ENCODE measurements around the gene MXRA8. TPM values are rescaled to one million over a fixed set of nuclear protein-coding genes. Genes with fewer than 3 reads are reported as not detected.
"Not testable (repeated sequence)": the region's sequence is repeated elsewhere in the genome, so short reads cannot be mapped to it uniquely, and the experiment has no call there.

Gene MXRA8, protein sequence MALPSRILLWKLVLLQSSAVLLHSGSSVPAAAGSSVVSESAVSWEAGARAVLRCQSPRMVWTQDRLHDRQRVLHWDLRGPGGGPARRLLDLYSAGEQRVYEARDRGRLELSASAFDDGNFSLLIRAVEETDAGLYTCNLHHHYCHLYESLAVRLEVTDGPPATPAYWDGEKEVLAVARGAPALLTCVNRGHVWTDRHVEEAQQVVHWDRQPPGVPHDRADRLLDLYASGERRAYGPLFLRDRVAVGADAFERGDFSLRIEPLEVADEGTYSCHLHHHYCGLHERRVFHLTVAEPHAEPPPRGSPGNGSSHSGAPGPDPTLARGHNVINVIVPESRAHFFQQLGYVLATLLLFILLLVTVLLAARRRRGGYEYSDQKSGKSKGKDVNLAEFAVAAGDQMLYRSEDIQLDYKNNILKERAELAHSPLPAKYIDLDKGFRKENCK
- 346 TPM for polyA plus RNA-seq
- long read RNA-seq, donor 1, transcript MXRA8-201 (10 exons, 2,273 nt) = major isoform, 36 of 56 reads
- long read RNA-seq, donor 1, partial matches to known transcripts = 10 of 56 reads
- long read RNA-seq, donor 1, other reads (novel, unspliced or antisense) = 6 of 56 reads
- long read RNA-seq, donor 2, transcript MXRA8-201 (10 exons, 2,273 nt) = major isoform, 63 of 115 reads
- long read RNA-seq, donor 2, partial matches to known transcripts = 12 of 115 reads
- long read RNA-seq, donor 2, other reads (novel, unspliced or antisense) = 34 of 115 reads
- long read RNA-seq, donor 3 = 0 reads
- long read RNA-seq, donor 4, transcript MXRA8-201 (10 exons, 2,273 nt) = major isoform, 6 of 9 reads
- long read RNA-seq, donor 4, partial matches to known transcripts = 0 of 9 reads
- long read RNA-seq, donor 4, other reads (novel, unspliced or antisense) = 0 of 9 reads
- long read RNA-seq, donor 5, transcript MXRA8-201 (10 exons, 2,273 nt) = major isoform, 21 of 27 reads
- long read RNA-seq, donor 5, partial matches to known transcripts = 5 of 27 reads
- long read RNA-seq, donor 5, other reads (novel, unspliced or antisense) = 0 of 27 reads
- long read RNA-seq, donor 6, transcript MXRA8-201 (10 exons, 2,273 nt) = major isoform, 55 of 108 reads
- long read RNA-seq, donor 6, partial matches to known transcripts = 23 of 108 reads
- long read RNA-seq, donor 6, other reads (novel, unspliced or antisense) = 29 of 108 reads
- long read RNA-seq, donor 7, transcript MXRA8-201 (10 exons, 2,273 nt) = major isoform, 15 of 20 reads
- long read RNA-seq, donor 7, partial matches to known transcripts = 0 of 20 reads
- long read RNA-seq, donor 7, other reads (novel, unspliced or antisense) = 5 of 20 reads
- long read RNA-seq, donor 8, transcript MXRA8-201 (10 exons, 2,273 nt) = major isoform, 61 of 136 reads
- long read RNA-seq, donor 8, partial matches to known transcripts = 43 of 136 reads
- long read RNA-seq, donor 8, other reads (novel, unspliced or antisense) = 30 of 136 reads
- long read RNA-seq, donor 9, transcript MXRA8-201 (10 exons, 2,273 nt) = major isoform, 40 of 81 reads
- long read RNA-seq, donor 9, partial matches to known transcripts = 17 of 81 reads
- long read RNA-seq, donor 9, other reads (novel, unspliced or antisense) = 24 of 81 reads
- long read RNA-seq, donor 10, transcript MXRA8-201 (10 exons, 2,273 nt) = major isoform, 78 of 512 reads
- long read RNA-seq, donor 10, partial matches to known transcripts = 382 of 512 reads
- long read RNA-seq, donor 10, other reads (novel, unspliced or antisense) = 44 of 512 reads
- long read RNA-seq, donor 11, transcript MXRA8-201 (10 exons, 2,273 nt) = major isoform, 40 of 76 reads
- long read RNA-seq, donor 11, partial matches to known transcripts = 0 of 76 reads
- long read RNA-seq, donor 11, other reads (novel, unspliced or antisense) = 32 of 76 reads

GRCh38 chr1:1358433-1359271 is at the start of gene MXRA8:
TSS of gene MXRA8 (minus strand) at chr1:1358555. CDS start at chr1:1358504, 51 bp downstream.
- DNase-seq = peak; percentile 96 to 98
- peaks cover 37% of the 10 kb centered on the region for H3K4me1 ChIP-seq (ENCODE audit: control insufficient read depth, insufficient read depth, low read length)
- H3K4me3 ChIP-seq (ENCODE audit: low read length) = peak within 1 kb of the TSS; percentile 73
- peaks cover 6% of the 10 kb centered on the region for H3K9me3 ChIP-seq (ENCODE audit: control insufficient read depth, low read depth, low read length)
- no peaks in the 10 kb centered on the region for H3K27me3 ChIP-seq (ENCODE audit: control insufficient read depth, insufficient read depth, low read length)
- no CpG with 5 or more reads among the region's 29 CpGs for WGBS (ENCODE audit: insufficient coverage, low lambda C conversion rate)
- peak within 1 kb of the TSS; percentile 85 for H3K27ac ChIP-seq (ENCODE audit: low read length)
- H3K36me3 ChIP-seq (ENCODE audit: control insufficient read depth, insufficient read depth, low read length) = peaks cover 7% of the 10 kb centered on the region

GRCh38 chr1:1407636-1408318 is 49.4 kb upstream of the MXRA8 start:
- Histone ChIP-seq H3K36me3 (ENCODE audit: control insufficient read depth, insufficient read depth, low read length) (peaks cover 22% of the 10 kb centered on the region), H3K4me1 (ENCODE audit: control insufficient read depth, insufficient read depth, low read length) (peaks cover 10% of the 10 kb centered on the region), H3K27ac (ENCODE audit: low read length) (peak overlapping the region; percentile 80), H3K27me3 (ENCODE audit: control insufficient read depth, insufficient read depth, low read length) (no peaks in the 10 kb centered on the region), H3K9me3 (ENCODE audit: control insufficient read depth, low read depth, low read length) (peaks cover 8% of the 10 kb centered on the region), H3K4me3 (ENCODE audit: low read length) (peak overlapping the region; percentile 95)
- DNase-seq = peak in 1 of 2 donors; percentile 57
- WGBS (ENCODE audit: insufficient coverage, low lambda C conversion rate) = no CpG with 5 or more reads among the region's 41 CpGs

- Histone ChIP-seq H3K4me3 (ENCODE audit: low read length) (peak within 1 kb of the TSS; percentile 95), H3K27ac (ENCODE audit: low read length) (peak within 1 kb of the TSS; percentile 80), H3K9me3 (ENCODE audit: control insufficient read depth, low read depth, low read length) (peaks cover 3% of the 10 kb centered on the region), H3K4me1 (ENCODE audit: control insufficient read depth, insufficient read depth, low read length) (peaks cover 10% of the 10 kb centered on the region), H3K27me3 (ENCODE audit: control insufficient read depth, insufficient read depth, low read length) (no peaks in the 10 kb centered on the region), H3K36me3 (ENCODE audit: control insufficient read depth, insufficient read depth, low read length) (peaks cover 29% of the 10 kb centered on the region)
- DNase-seq = peak; percentile 92 to 95
- WGBS (ENCODE audit: insufficient coverage, low lambda C conversion rate) = no CpG with 5 or more reads among the region's 98 CpGs
These were observed 48.7 kb upstream of the MXRA8 start, which contains the start of gene MRPL20 for GRCh38 chr1:1406821-1407635. TSS of gene MRPL20 (minus strand) at chr1:1407293. CDS start at chr1:1407217, 76 bp downstream.

- Histone ChIP-seq H3K27me3 (ENCODE audit: control insufficient read depth, insufficient read depth, low read length) (no peaks in the 10 kb centered on the region), H3K9me3 (ENCODE audit: control insufficient read depth, low read depth, low read length) (no peaks in the 10 kb centered on the region), H3K4me3 (ENCODE audit: low read length) (peak overlapping the region; percentile 95), H3K36me3 (ENCODE audit: control insufficient read depth, insufficient read depth, low read length) (peaks cover 34% of the 10 kb centered on the region), H3K4me1 (ENCODE audit: control insufficient read depth, insufficient read depth, low read length) (peaks cover 10% of the 10 kb centered on the region), H3K27ac (ENCODE audit: low read length) (no peak overlapping the region)
- WGBS (ENCODE audit: insufficient coverage, low lambda C conversion rate) = no CpG with 5 or more reads among the region's 43 CpGs
- DNase-seq = no peak
These were observed 47.9 kb upstream of the MXRA8 start for GRCh38 chr1:1406101-1406820.

- Histone ChIP-seq H3K27me3 (ENCODE audit: control insufficient read depth, insufficient read depth, low read length) (no peaks in the 10 kb centered on the region), H3K36me3 (ENCODE audit: control insufficient read depth, insufficient read depth, low read length) (peaks cover 42% of the 10 kb centered on the region), H3K27ac (ENCODE audit: low read length) (no peak overlapping the region), H3K4me1 (ENCODE audit: control insufficient read depth, insufficient read depth, low read length) (peaks cover 25% of the 10 kb centered on the region), H3K9me3 (ENCODE audit: control insufficient read depth, low read depth, low read length) (no peaks in the 10 kb centered on the region), H3K4me3 (ENCODE audit: low read length) (no peak overlapping the region)
- no peak for DNase-seq
- WGBS (ENCODE audit: insufficient coverage, low lambda C conversion rate) = 100% methylated on average over 3 of the region's 7 CpGs
These were observed 45.3 kb upstream of the MXRA8 start for GRCh38 chr1:1403653-1404052.

DNA sequence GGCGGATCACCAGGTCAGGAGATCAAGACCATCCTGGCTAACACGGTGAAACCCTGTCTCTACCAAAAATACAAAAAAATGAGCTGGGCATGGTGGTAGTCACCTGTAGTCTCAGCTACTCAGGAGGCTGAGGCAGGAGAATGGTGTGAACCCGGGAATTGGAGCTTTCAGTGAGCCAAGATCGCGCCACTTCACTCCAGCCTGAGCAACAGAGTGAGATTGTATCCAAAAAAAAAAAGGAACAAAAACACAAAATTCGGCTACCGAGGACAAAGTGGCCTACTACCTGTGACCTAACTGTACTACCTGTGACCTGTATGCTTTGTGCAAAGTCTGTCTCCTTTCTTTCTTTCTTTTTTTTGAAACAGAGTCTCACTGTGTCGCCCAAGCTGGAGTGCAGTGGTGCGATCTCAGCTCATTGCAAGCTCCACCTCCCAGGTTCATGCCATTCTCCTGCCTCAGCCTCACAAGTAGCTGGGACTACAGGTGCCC is 44.6 kb upstream of the MXRA8 start:
- H3K27me3 ChIP-seq (ENCODE audit: control insufficient read depth, insufficient read depth, low read length); DNase-seq; H3K9me3 ChIP-seq (ENCODE audit: control insufficient read depth, low read depth, low read length); H3K27ac ChIP-seq (ENCODE audit: low read length); H3K4me3 ChIP-seq (ENCODE audit: low read length): not testable (repeated sequence)
- Histone ChIP-seq H3K4me1 (ENCODE audit: control insufficient read depth, insufficient read depth, low read length) (peaks cover 29% of the 10 kb centered on the region), H3K36me3 (ENCODE audit: control insufficient read depth, insufficient read depth, low read length) (peaks cover 42% of the 10 kb centered on the region)
- WGBS (ENCODE audit: insufficient coverage, low lambda C conversion rate) = no CpG with 5 or more reads among the region's 9 CpGs

DNA sequence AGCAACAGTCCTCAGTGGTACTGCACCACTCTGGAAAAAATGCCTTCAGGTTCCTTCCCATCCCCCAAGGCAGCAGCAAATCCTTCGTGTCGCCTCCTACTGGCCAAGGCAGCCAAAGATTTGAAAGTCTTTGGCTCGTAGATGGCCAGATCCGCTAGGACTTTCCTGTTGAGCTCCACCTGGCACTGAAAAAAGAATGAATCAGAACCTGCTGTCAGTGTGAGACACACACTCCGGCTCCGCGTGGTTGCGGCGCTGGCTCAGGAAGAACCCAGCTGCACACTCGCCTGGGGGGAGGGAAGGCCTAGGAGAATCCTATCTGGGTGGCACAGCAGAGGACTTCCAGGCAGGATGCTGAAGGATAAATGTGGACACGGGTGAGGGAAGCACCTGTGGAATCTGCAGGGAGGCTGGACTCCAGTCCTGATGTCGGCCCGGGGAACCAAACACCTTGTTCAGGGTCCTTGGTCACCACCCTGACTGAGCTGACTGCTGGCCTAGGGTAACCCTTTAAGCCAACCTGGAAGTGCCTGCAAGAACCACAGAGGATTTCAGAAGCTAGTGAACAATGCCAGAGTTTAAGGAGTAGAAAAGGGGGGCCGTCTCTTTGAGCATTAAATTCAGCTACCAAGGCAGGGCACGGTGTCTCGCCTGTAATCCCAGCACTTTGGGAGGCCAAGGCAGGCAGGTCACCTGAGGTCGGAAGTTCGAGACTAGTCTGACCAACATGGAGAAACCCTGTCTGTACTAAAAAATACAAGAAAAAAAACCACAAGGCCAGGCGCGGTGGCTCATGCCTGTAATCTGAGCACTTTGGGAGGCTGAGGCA is 43.9 kb upstream of the MXRA8 start:
- H3K9me3 ChIP-seq (ENCODE audit: control insufficient read depth, low read depth, low read length) = no peaks in the 10 kb centered on the region
- no peaks in the 10 kb centered on the region for H3K27me3 ChIP-seq (ENCODE audit: control insufficient read depth, insufficient read depth, low read length)
- no peak overlapping the region for H3K27ac ChIP-seq (ENCODE audit: low read length)
- DNase-seq = peak in 1 of 2 donors; percentile 35
- H3K4me1 ChIP-seq (ENCODE audit: control insufficient read depth, insufficient read depth, low read length) = peaks cover 35% of the 10 kb centered on the region
- peaks cover 48% of the 10 kb centered on the region for H3K36me3 ChIP-seq (ENCODE audit: control insufficient read depth, insufficient read depth, low read length)
- H3K4me3 ChIP-seq (ENCODE audit: low read length) = no peak overlapping the region
- WGBS (ENCODE audit: insufficient coverage, low lambda C conversion rate) = 90% methylated on average over 4 of the region's 20 CpGs
